Loucy (cell line): ENCODE measurements around the gene CYP3A4.

Experiments used
- H2AFZ ChIP-seq: fragments of 200-600 bp; sonication (generic); 2 replicates; pipeline ENCODE4 v1.6.0; 2016; ENCODE audit warnings: antibody characterized with exemption, mild to moderate bottlenecking, low read length, moderate library complexity
- H3F3A ChIP-seq: fragments of 200-600 bp; 2 replicates; pipeline ENCODE4 v1.6.0; 2016; ENCODE audit warnings: antibody characterized with exemption, low read depth, mild to moderate bottlenecking
- H3K27me3 ChIP-seq: fragments of 200-600 bp; sonication (generic); 2 replicates; pipeline ENCODE4 v1.6.1; 2014; ENCODE audit warnings: low read length, mild to moderate bottlenecking; ENCODE audit not compliant: insufficient read depth, poor library complexity, severe bottlenecking
- H3K36me3 ChIP-seq: fragments of 200-600 bp; sonication (generic); 2 replicates; pipeline ENCODE4 v1.6.1; 2016; ENCODE audit warnings: low read length; ENCODE audit not compliant: insufficient read depth
- H3K4me1 ChIP-seq: fragments of 200-600 bp; sonication (generic); 2 replicates; pipeline ENCODE4 v1.5.1; 2014; ENCODE audit warnings: low read length, mild to moderate bottlenecking; ENCODE audit not compliant: insufficient read depth, poor library complexity, severe bottlenecking
- H3K4me2 ChIP-seq: fragments of 200-600 bp; sonication (generic); 2 replicates; pipeline ENCODE4 v1.6.0; 2014; ENCODE audit warnings: antibody characterized with exemption, low read length, low read depth, mild to moderate bottlenecking; ENCODE audit not compliant: poor library complexity, severe bottlenecking
- H3K4me3 ChIP-seq: fragments of 200-600 bp; sonication (generic); 2 replicates; pipeline ENCODE4 v1.5.1; 2014; ENCODE audit warnings: low read length, mild to moderate bottlenecking, mixed read lengths; ENCODE audit not compliant: poor library complexity, severe bottlenecking
- H3K79me2 ChIP-seq: fragments of 200-600 bp; sonication (generic); 2 replicates; pipeline ENCODE4 v1.6.1; 2014; ENCODE audit warnings: low read length; ENCODE audit not compliant: insufficient read depth
- H3K9ac ChIP-seq: fragments of 200-600 bp; sonication (generic); 2 replicates; pipeline ENCODE4 v1.6.0; 2014; ENCODE audit warnings: mild to moderate bottlenecking, low read depth, low read length, moderate library complexity; ENCODE audit not compliant: poor library complexity, severe bottlenecking
- H3K9me2 ChIP-seq: fragments of 200-600 bp; sonication (generic); replicated peaks from 2 replicates; pipeline ENCODE4 v1.6.1; 2016; ENCODE audit warnings: low read depth, low read length, mixed read lengths
- H3K9me3 ChIP-seq: fragments of 200-600 bp; sonication (generic); 2 replicates; pipeline ENCODE4 v1.6.1; 2014; ENCODE audit warnings: mild to moderate bottlenecking, antibody characterized with exemption, low read length, low read depth; ENCODE audit not compliant: insufficient read depth
- H4K20me1 ChIP-seq: fragments of 200-600 bp; sonication (generic); 2 replicates; pipeline ENCODE4 v1.6.0; 2014; ENCODE audit warnings: antibody characterized with exemption, low read length, mild to moderate bottlenecking; ENCODE audit not compliant: insufficient read depth, poor library complexity, severe bottlenecking
- EZH2phosphoT487 ChIP-seq: fragments of 200-600 bp; IDR thresholded peaks from 2 replicates; pipeline ENCODE4 v1.6.1; 2018; ENCODE audit warnings: antibody characterized with exemption, mild to moderate bottlenecking, moderate library complexity, borderline replicate concordance
- TF ChIP-seq, protein P1 (sequence below): fragments of 200-600 bp; sonication (generic); conservative IDR thresholded peaks from 2 replicates; pipeline ENCODE4 v1.5.1; 2014; ENCODE audit warnings: mild to moderate bottlenecking, antibody characterized with exemption, low read length

Gene CYP3A4

DNA sequence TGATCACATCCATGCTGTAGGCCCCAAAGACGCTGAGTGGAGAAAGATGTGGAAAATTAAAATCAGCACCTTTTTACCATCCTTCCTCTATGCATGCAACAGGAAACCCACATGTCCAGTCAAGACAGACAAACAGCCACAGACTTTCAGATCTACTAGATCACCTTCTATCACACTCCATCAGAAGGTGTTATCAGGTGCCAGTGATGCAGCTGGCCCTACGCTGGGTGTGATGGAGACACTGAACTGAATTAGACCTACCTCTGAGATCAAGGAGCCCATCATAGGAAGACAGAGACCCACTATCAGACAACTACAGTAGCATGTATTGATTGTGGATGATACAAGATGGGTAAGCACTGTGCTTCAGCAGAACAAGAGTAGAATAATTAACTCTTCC is 15.5 kb downstream of the CYP3A4 start:
- Histone ChIP-seq H3K9ac (no peak overlapping the region), H3K79me2 (no peaks in the 10 kb centered on the region), H3F3A (no peaks in the 10 kb centered on the region), H3K36me3 (no peaks in the 10 kb centered on the region), H3K9me2 (no peaks in the 10 kb centered on the region), H3K27me3 (no peaks in the 10 kb centered on the region), H3K4me3 (no peak overlapping the region), H3K4me1 (peaks cover 26% of the 10 kb centered on the region), H2AFZ (no peak overlapping the region), H4K20me1 (no peaks in the 10 kb centered on the region), H3K9me3 (no peaks in the 10 kb centered on the region), H3K4me2 (no peak overlapping the region)
- TF ChIP-seq, protein P1, sequence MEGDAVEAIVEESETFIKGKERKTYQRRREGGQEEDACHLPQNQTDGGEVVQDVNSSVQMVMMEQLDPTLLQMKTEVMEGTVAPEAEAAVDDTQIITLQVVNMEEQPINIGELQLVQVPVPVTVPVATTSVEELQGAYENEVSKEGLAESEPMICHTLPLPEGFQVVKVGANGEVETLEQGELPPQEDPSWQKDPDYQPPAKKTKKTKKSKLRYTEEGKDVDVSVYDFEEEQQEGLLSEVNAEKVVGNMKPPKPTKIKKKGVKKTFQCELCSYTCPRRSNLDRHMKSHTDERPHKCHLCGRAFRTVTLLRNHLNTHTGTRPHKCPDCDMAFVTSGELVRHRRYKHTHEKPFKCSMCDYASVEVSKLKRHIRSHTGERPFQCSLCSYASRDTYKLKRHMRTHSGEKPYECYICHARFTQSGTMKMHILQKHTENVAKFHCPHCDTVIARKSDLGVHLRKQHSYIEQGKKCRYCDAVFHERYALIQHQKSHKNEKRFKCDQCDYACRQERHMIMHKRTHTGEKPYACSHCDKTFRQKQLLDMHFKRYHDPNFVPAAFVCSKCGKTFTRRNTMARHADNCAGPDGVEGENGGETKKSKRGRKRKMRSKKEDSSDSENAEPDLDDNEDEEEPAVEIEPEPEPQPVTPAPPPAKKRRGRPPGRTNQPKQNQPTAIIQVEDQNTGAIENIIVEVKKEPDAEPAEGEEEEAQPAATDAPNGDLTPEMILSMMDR: no peak
- no peak for TF ChIP-seq EZH2phosphoT487

DNA sequence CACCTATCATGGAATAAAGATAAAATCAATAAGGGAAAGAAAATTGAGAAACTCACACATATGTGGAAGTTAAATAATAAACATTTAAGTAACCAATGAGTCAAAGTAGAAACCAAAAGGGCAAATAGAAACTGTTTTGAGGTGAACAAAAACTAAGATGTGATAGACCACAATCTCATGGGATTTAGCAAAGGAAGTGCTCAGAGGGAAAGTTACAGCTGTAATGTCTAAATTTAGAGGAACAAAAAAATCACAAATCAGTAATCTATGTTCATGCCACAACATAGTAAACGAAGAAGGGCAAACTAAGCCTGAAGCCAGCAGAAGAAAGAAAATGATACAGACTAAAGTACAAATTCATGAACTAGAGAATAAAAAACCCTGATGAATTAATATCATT is 16.3 kb downstream of the CYP3A4 start:
- Histone ChIP-seq H3K9ac (no peak overlapping the region), H4K20me1 (no peaks in the 10 kb centered on the region), H3K4me3 (no peak overlapping the region), H3K4me2 (no peak overlapping the region), H3K79me2 (no peaks in the 10 kb centered on the region), H3K9me2 (no peaks in the 10 kb centered on the region), H3K9me3 (no peaks in the 10 kb centered on the region), H3F3A (no peaks in the 10 kb centered on the region), H3K36me3 (no peaks in the 10 kb centered on the region), H2AFZ (no peak overlapping the region), H3K27me3 (no peaks in the 10 kb centered on the region), H3K4me1 (peaks cover 26% of the 10 kb centered on the region)
- TF ChIP-seq EZH2phosphoT487: no peak
- TF ChIP-seq, protein P1: no peak

DNA sequence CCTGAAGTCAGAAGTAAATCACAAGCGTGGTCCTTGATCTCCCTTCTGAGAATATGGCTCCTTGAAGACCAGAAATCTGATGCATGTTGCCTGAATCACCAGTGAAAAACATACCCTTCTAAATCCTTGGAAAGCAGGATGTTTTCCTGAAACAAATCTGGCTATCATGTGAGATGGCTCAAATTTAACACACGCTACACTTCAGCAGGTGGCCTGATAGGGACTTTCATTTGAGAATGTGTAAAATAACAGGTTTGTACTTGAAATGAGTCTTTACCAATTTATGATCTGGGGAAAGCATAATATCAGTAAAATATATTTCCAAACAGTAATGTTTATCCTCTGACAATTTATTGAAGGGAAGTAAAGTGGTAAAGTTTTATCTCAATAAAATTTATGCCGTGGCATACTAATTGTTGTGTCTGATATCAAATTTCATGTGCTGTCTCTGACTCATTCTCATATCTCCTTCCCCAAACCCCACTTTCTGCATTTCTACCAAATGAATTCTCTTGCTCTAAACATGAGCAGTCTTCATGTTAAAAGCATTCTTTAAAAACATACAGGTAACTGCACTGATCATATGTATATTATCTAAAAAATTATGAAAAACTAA is 17.4 kb downstream of the CYP3A4 start:
- H3K9me2 ChIP-seq: no peaks in the 10 kb centered on the region
- no peak overlapping the region for H3K4me2 ChIP-seq
- no peak overlapping the region for H2AFZ ChIP-seq
- no peaks in the 10 kb centered on the region for H3K27me3 ChIP-seq
- no peak overlapping the region for H3K9ac ChIP-seq
- H3K4me1 ChIP-seq: peaks cover 26% of the 10 kb centered on the region
- TF ChIP-seq EZH2phosphoT487: no peak
- TF ChIP-seq, protein P1: no peak
- no peaks in the 10 kb centered on the region for H3K79me2 ChIP-seq
- H3K36me3 ChIP-seq: no peaks in the 10 kb centered on the region
- H3K9me3 ChIP-seq: no peaks in the 10 kb centered on the region
- H3K4me3 ChIP-seq: no peak overlapping the region
- H4K20me1 ChIP-seq: no peaks in the 10 kb centered on the region
- no peaks in the 10 kb centered on the region for H3F3A ChIP-seq
